ENCODE data around the gene FAM114A1.

Gene FAM114A1

DNA sequence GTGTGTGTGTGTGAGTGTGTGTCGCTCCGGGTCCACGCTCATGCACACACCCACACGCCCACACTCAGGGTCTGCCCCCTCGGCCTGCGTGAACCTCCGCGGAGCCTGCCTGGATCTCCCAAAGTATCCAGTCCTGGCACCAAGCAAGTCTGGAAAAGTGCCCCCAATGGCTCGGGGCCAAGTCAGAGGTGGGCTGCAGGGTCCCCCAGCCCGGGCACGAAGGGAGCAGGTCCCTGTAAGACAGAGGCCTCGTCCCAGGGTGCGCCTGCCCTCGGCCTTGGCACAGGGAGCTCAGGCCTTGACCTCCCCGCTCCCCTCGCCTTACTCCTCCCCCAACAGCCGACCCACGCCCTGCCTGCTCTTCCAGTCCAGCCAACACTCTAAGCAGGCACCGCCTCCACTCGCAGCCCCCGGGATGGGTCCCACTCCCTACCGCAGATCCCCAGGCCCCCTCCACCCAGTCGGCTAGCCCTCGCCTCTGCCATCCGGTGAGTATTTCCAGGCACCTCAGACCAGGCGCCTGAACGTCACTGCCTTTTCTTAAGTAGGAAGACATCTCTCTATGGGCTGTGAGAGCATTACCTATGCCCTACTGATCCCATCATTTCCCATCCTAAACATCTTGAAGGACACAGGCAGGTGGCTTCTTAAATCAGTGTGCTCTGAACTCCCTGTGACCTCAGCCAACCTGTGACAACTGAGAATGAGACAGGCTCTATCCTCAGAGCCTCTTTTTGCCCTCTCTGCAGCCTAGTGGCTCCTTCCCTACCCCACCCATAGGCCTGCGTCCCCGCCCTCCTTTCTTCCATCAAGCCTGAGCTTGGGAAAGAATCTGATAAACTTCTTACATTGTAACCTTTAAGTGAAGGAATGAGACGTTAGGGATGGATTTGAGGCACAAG lies 704 bp downstream of the FAM114A1 start:
- TF ChIP-seq, protein P1, sequence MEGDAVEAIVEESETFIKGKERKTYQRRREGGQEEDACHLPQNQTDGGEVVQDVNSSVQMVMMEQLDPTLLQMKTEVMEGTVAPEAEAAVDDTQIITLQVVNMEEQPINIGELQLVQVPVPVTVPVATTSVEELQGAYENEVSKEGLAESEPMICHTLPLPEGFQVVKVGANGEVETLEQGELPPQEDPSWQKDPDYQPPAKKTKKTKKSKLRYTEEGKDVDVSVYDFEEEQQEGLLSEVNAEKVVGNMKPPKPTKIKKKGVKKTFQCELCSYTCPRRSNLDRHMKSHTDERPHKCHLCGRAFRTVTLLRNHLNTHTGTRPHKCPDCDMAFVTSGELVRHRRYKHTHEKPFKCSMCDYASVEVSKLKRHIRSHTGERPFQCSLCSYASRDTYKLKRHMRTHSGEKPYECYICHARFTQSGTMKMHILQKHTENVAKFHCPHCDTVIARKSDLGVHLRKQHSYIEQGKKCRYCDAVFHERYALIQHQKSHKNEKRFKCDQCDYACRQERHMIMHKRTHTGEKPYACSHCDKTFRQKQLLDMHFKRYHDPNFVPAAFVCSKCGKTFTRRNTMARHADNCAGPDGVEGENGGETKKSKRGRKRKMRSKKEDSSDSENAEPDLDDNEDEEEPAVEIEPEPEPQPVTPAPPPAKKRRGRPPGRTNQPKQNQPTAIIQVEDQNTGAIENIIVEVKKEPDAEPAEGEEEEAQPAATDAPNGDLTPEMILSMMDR (conservative IDR thresholded peaks at IDR 0.05; ENCODE audit: low read length): no peak
- peak; percentile 30 for DNase-seq (ENCODE audit: low read depth)

DNA sequence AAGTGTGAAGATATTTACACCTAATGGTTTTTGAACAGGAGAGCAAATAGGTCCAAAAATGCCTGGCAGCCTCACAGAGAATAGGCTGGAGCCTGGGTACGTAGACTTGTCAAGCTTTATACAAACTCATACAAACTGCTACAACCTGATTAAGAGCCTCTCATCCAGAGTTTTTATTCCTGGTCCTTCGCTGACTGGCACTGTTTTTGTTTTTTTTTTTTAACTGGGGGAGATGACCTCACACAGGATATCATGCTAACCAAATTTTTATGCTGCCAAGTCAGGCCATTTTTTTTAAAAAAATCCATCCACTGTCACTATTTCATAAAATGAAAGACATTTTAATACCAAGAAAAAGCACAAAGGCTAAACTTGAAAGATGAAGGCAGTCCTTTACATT lies 1.9 kb downstream of the FAM114A1 start:
- peak; percentile 48 for DNase-seq (ENCODE audit: low read depth)
- TF ChIP-seq, protein P1 (conservative IDR thresholded peaks at IDR 0.05; ENCODE audit: low read length): no peak
- peak overlapping the region; percentile 94 for H3K4me3 ChIP-seq (ENCODE audit: low read length)

More for the DNA sequence above, 704 bp downstream of the FAM114A1 start:
- H3K4me3 ChIP-seq (ENCODE audit: low read length): peak overlapping the region; percentile 94

DNA sequence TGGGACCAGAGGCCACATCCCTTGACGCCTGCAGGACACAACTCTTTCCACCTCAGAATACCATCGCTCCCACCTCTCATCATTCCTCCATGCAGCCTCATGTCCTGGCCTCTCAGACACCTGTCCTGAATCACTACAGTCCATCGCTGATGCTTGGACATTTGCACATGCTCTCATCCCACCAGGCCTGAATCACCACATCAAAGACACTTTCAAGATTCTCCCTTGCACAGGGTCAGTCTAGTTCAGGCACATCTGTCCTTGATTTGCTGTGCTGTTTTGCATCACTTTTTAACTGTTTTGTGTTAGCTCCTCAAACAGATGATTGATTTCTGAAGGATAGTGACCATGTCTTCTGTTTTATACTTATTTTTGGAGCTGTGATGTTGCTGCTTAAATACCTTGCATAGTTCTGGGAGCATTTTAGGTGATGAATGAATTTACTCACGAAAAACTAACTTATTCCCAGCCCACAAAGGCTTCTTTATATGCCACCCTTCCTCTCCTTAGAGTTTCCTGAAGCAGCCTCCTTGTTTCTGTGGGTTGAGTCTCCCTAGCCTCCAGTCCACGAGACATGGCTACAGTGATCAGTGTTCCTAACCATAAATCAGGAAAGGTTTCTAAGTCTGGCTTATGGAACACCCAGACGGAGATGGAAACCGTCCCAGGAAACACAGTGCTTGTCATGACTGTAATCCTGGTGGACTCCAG lies 2.6 kb downstream of the FAM114A1 start:
- H3K4me3 ChIP-seq (ENCODE audit: low read length): peak overlapping the region; percentile 15
- TF ChIP-seq, protein P1 (conservative IDR thresholded peaks at IDR 0.05; ENCODE audit: low read length): no peak
- peak; percentile 79 for DNase-seq (ENCODE audit: low read depth)

DNA sequence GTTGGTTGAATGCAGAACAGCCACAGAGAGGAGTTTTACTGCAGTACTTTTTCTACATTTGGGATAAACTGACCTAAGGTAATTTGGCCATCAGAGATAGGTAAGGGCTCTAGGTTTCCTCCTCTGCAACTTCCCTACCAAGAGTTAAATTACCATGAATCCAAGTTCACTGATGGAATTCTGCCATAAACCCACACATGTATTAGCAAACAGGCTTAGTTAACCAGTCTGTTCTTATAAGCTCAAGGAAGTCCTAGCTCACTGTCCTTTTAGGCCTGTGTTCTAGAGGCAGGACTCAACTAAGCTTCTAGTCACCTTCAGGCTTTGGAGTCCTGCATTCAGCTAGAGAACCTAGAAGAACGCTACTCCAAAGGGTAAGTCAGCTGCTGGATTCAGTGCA lies 4.0 kb downstream of the FAM114A1 start:
- H3K4me3 ChIP-seq (ENCODE audit: low read length): no peak overlapping the region
- TF ChIP-seq, protein P1 (conservative IDR thresholded peaks at IDR 0.05; ENCODE audit: low read length): no peak
- peak; percentile 45 for DNase-seq (ENCODE audit: low read depth)

DNA sequence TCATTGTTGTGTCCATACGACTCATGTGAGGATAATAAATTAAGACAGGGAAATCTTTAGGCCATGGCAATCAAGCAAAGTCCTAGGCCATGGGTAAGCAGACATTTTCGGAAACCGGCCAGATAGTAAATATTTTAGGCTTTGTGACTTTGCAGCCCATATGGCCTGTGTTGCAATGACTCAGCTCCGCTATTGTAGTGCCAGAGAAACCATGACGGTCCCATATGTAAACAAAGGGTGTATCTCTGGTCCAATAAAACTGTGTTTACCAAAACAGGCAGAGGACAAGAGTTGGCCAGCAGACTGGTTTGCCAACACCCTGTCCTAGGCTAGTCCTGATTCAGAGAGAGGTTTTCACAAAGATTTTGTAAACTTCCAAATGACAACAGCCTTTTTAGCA lies 5.0 kb downstream of the FAM114A1 start:
- peak; percentile 93 for DNase-seq (ENCODE audit: low read depth)
- TF ChIP-seq, protein P1 (conservative IDR thresholded peaks at IDR 0.05; ENCODE audit: low read length): no peak
- no peak overlapping the region for H3K4me3 ChIP-seq (ENCODE audit: low read length)

DNA sequence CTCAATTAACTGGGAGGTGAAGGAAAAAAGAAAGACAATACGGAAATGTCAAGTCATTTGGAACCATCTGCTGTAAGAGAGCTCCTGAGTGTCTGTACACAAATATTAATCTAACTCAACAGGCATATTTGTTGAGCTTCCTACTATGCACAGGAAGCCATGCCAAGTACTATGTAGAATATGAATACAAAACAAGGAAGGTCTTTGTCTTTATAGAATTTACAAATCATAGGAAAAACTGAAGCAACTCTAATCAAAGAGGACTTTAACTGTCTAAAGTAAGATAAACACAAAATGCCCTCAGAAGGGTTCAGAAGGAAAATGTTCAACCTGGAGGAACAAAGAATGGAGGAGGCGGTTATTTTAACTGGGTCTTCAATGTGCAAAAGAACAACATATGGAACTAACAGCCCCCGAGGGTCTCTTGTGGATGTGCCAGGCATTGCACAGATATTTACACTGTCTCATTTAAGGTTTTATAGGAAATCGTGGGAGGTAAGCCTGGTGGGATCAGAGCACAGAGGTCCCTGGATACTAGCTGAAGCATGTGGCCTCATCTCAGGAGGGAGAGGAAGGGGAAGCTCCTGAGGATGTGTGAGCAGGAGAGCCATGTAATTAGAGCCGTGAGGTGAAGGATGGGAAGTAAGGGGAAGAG lies 5.8 kb downstream of the FAM114A1 start:
- no peak overlapping the region for H3K4me3 ChIP-seq (ENCODE audit: low read length)
- no peak for DNase-seq (ENCODE audit: low read depth)

More for the DNA sequence above, 5.8 kb downstream of the FAM114A1 start:
- TF ChIP-seq, protein P1 (conservative IDR thresholded peaks at IDR 0.05; ENCODE audit: low read length): no peak

Measured in AG10803 (cell line).